K562 (cell line): ENCODE measurements around the gene DYNC1H1. TPM values are rescaled to one million over a fixed set of nuclear protein-coding genes. Genes with fewer than 3 reads are reported as not detected.
A peak's percentile ranks its signal among the peaks of the same experiment; 100 is the strongest.

Experiments used
- ATAC-seq: fragments of 200-7000 bp; cut with Tn5 transposase; 3 replicates; pipeline ENCODE4 v1.9.1; 2020; ENCODE audit warnings: moderate library complexity
- BruUV-seq: library from RNA; stranded (reverse); fragments of 400-500 nt; replicated peaks from 2 replicates; lab custom pipeline; 2021; lab: Mats Ljungman, UMichigan
- CTCF ChIA-PET: fragments of 300-600 bp; formaldehyde crosslinking; extraction: SDS; loops from one replicate; lab custom pipeline; 2021; ENCODE audit warnings: low intra/inter-chr PET ratio; lab: Yijun Ruan, JAX
- POLR2A ChIA-PET: fragments of 300-600, 350-650 bp; sonication (Branson Sonifier 250); formaldehyde crosslinking; extraction: SDS; loops from one replicate; lab custom pipeline; 2021; ENCODE audit warnings: antibody characterized with exemption, inconsistent platforms; lab: Yijun Ruan, JAX
- DNase-seq, 4 experiments: peaks; one replicate each; pipeline versions ENCODE4 v3.0.0 to v3.0.0-alpha.2; 2011 to 2018; ENCODE audit warnings: low spot score in 3 of 4, mixed read lengths in 3 of 4; ENCODE audit errors: extremely low read depth in 1 of 4
- FAIRE-seq: peaks from 2 replicates; lab custom pipeline; 2011; peaks lifted over from hg19 to GRCh38; lab: Jason Lieb, UNC
- H2AFZ ChIP-seq: 2 replicates; pipeline ENCODE4 v1.6.0; 2011; ENCODE audit warnings: low read depth, low read length, control low read depth, inconsistent platforms
- H3K27ac ChIP-seq: fragments of 200-600 bp; 3 replicates; pipeline ENCODE4 v1.8.0; 2011; ENCODE audit warnings: low read depth, mild to moderate bottlenecking, control low read depth, inconsistent platforms, low read length, moderate library complexity, mixed read lengths; ENCODE audit errors: extremely low read depth
- H3K27me3 ChIP-seq, 2 experiments: fragments of 300-600 bp in 1 of 2; 2 replicates in 1 of 2; 3 replicates in 1 of 2; pipeline versions ENCODE4 v1.6.0 to v1.8.0; 2011; ENCODE audit warnings: inconsistent platforms in 2 of 2, low read length in 2 of 2, mild to moderate bottlenecking in 1 of 2, mixed read lengths in 1 of 2, moderate library complexity in 1 of 2; ENCODE audit not compliant: control insufficient read depth in 2 of 2, insufficient read depth in 2 of 2
- H3K36me3 ChIP-seq: fragments of 300-600 bp; 3 replicates; pipeline ENCODE4 v1.8.0; 2011; ENCODE audit warnings: mild to moderate bottlenecking, low read length, inconsistent platforms; ENCODE audit not compliant: control insufficient read depth, insufficient read depth
- H3K4me1 ChIP-seq, 2 experiments: fragments of 200-600 bp in 1 of 2; replicated peaks in 1 of 2; 2 replicates in 1 of 2; 3 replicates in 1 of 2; pipeline versions ENCODE4 v1.5.1 to v1.8.0; 2011; ENCODE audit warnings: inconsistent platforms in 2 of 2, low read length in 2 of 2, mild to moderate bottlenecking in 1 of 2, mixed read lengths in 1 of 2, moderate library complexity in 1 of 2; ENCODE audit not compliant: control insufficient read depth in 2 of 2, insufficient read depth in 2 of 2
- H3K4me2 ChIP-seq: 2 replicates; pipeline ENCODE4 v1.6.1; 2011; ENCODE audit warnings: low read length, control low read depth, inconsistent platforms, mixed read lengths; ENCODE audit not compliant: insufficient read depth
- H3K4me3 ChIP-seq: fragments of 200-600 bp; sonication (generic), shearing (Covaris generic); 2 replicates; pipeline ENCODE4 v1.5.1; 2016; ENCODE audit warnings: control low read depth, inconsistent platforms
- H3K79me2 ChIP-seq: fragments of 200-600 bp; 3 replicates; pipeline ENCODE4 v1.8.0; 2011; ENCODE audit warnings: low read length, inconsistent platforms; ENCODE audit not compliant: control insufficient read depth, insufficient read depth
- H3K9ac ChIP-seq, 2 experiments: 2 replicates each; pipeline versions ENCODE4 v1.6.0 to v1.6.1; 2011; ENCODE audit warnings: low read depth in 2 of 2, low read length in 2 of 2, control low read depth in 1 of 2, inconsistent platforms in 1 of 2, mild to moderate bottlenecking in 1 of 2, mixed read lengths in 1 of 2; ENCODE audit not compliant: insufficient read depth in 1 of 2
- H3K9me1 ChIP-seq: one replicate; pipeline ENCODE4 v1.6.0; 2011; ENCODE audit warnings: inconsistent platforms, mild to moderate bottlenecking, low read length, moderate library complexity; ENCODE audit not compliant: control insufficient read depth, insufficient read depth
- H3K9me3 ChIP-seq: replicated peaks from 2 replicates; pipeline ENCODE4 v1.5.1; 2011; ENCODE audit warnings: low read depth, low read length, inconsistent platforms; ENCODE audit not compliant: control insufficient read depth, insufficient read depth
- H4K20me1 ChIP-seq: replicated peaks from 2 replicates; pipeline ENCODE4 v1.6.1; 2011; ENCODE audit warnings: low read length, inconsistent platforms, mixed read lengths; ENCODE audit not compliant: control insufficient read depth, insufficient read depth
- KDM2B ChIP-seq: fragments of 250-450 bp; sonication (Bioruptor Pico); IDR thresholded peaks from 2 replicates; pipeline ENCODE4 v1.8.0; 2021; ENCODE audit warnings: mild to moderate bottlenecking, moderate library complexity
- MTA3 ChIP-seq: fragments of 450-650 bp; formaldehyde crosslinking; IDR thresholded peaks from 2 replicates; pipeline ENCODE4 v1.6.1; 2017; ENCODE audit warnings: mild to moderate bottlenecking, borderline replicate concordance
- MYC ChIP-seq, 2 experiments: fragments of 250-450 bp in 1 of 2; sonication (Bioruptor Pico) in 1 of 2; IDR thresholded peaks; 2 replicates each; pipeline versions ENCODE4 v1.5.1 to v1.6.1; 2012 to 2021; ENCODE audit warnings: low read depth in 2 of 2, borderline replicate concordance in 1 of 2, improper control_type of control experiment in 1 of 2, low read length in 1 of 2, mild to moderate bottlenecking in 1 of 2, moderate library complexity in 1 of 2
- NCOA1 ChIP-seq: fragments of 450-650 bp; IDR thresholded peaks from 2 replicates; pipeline ENCODE4 v1.6.1; 2016; ENCODE audit warnings: low read depth
- NR4A1 ChIP-seq, 2 experiments: fragments of 250-450 bp in 1 of 2; fragments of 450-650 bp in 1 of 2; sonication (Bioruptor Pico) in 1 of 2; IDR thresholded peaks; 2 replicates each; pipeline versions ENCODE4 v1.4.0 to v1.6.1; 2016 to 2020; ENCODE audit warnings: mild to moderate bottlenecking in 2 of 2, missing compliant biosample characterization in 1 of 2, missing genetic modification characterization in 1 of 2, moderate library complexity in 1 of 2
- RCOR1 ChIP-seq, 2 experiments: IDR thresholded peaks; 2 replicates each; pipeline ENCODE4 v1.6.1; 2012; ENCODE audit warnings: low read depth in 2 of 2, low read length in 2 of 2, borderline replicate concordance in 1 of 2, improper control_type of control experiment in 1 of 2
- RFX7 ChIP-seq: fragments of 250-450 bp; sonication (Bioruptor Pico); IDR thresholded peaks from 2 replicates; pipeline ENCODE4 v1.5.1; 2021; ENCODE audit warnings: mild to moderate bottlenecking
- STAT5B ChIP-seq: fragments of 250-450 bp; sonication (Bioruptor Pico); IDR thresholded peaks from 2 replicates; pipeline ENCODE4 v1.8.0; 2021; ENCODE audit warnings: mild to moderate bottlenecking, inconsistent platforms
- TAF7 ChIP-seq: fragments of 450-650 bp; IDR thresholded peaks from 2 replicates; pipeline ENCODE4 v1.6.1; 2016; ENCODE audit warnings: missing genetic modification characterization, missing compliant biosample characterization
- TBL1XR1 ChIP-seq, 2 experiments: IDR thresholded peaks; 2 replicates each; pipeline ENCODE4 v1.6.1; 2012; ENCODE audit warnings: improper control_type of control experiment in 2 of 2, low read length in 2 of 2, mild to moderate bottlenecking in 1 of 2
- TOE1 ChIP-seq, 2 experiments: fragments of 450-650 bp in 1 of 2; sonication (generic) in 1 of 2; formaldehyde crosslinking in 1 of 2; IDR thresholded peaks; 2 replicates each; pipeline versions ENCODE4 v1.7.1 to v1.8.0; 2016 to 2022; ENCODE audit warnings: borderline replicate concordance in 2 of 2, mild to moderate bottlenecking in 2 of 2, antibody characterized with exemption in 1 of 2, inconsistent platforms in 1 of 2, low read depth in 1 of 2, missing genetic modification reagents in 1 of 2, moderate library complexity in 1 of 2
- ZNF24 ChIP-seq: fragments of 450-650 bp; IDR thresholded peaks from 2 replicates; pipeline ENCODE4 v1.6.1; 2016
- WGBS: fragments of 100-300 bp; shearing (Covaris generic); methylation state at CpG from one replicate; pipeline ENCODE4 v1.1.6; 2016; ENCODE audit warnings: low coverage, mixed read lengths; ENCODE audit not compliant: insufficient coverage; ENCODE audit errors: missing lambda C conversion rate; 5-methylcytosine and 5-hydroxymethylcytosine counted together
- in situ Hi-C: fragments of 300-500 bp; cut with MboI; formaldehyde crosslinking; loops from 4 replicates; pipeline ENCODE4 v1.15.0; 2018; ENCODE audit warnings: inconsistent platforms, mixed read lengths
- intact Hi-C: fragments of 100-400 bp; cut with micrococcal nuclease; formaldehyde crosslinking; loops from 2 replicates; pipeline ENCODE4 v1.14.2; 2022
- polyA plus RNA-seq, 8 experiments: library from polyadenylated mRNA; depleted of rRNA in 4 of 8; stranded (reverse) in 5 of 8; unstranded in 3 of 8; fragments of >200 nt; fragmentation: Nextera tagmentation in 2 of 8; fragmentation: Illumina TruSeq in 1 of 8; extraction: Ambion mirVana in 2 of 8; extraction: Trizol in 1 of 8; gene quantifications; 2 replicates each; pipeline versions ENCODE4 v1.2.1 to v1.2.3, GENCODE V29; 2011 to 2014; ENCODE audit warnings: inconsistent platforms in 1 of 8, missing spikeins in 1 of 8
- total RNA-seq, 7 experiments: library from RNA; depleted of rRNA in 6 of 7; stranded (reverse); fragments of >200 nt in 6 of 7; fragmentation: Illumina TruSeq in 2 of 7; extraction: Trizol in 2 of 7; gene quantifications; 2 replicates each; pipeline versions ENCODE4 v1.2.1 to v1.2.3, GENCODE V29; 2011 to 2021; ENCODE audit warnings: low replicate concordance in 1 of 7
- TF ChIP-seq, protein P1 (sequence below), 2 experiments: fragments of 150-350 bp in 1 of 2; IDR thresholded peaks; 2 replicates each; pipeline ENCODE4 v1.6.1; 2012 to 2016; ENCODE audit warnings: low read depth in 2 of 2, low read length in 2 of 2, mild to moderate bottlenecking in 1 of 2, moderate library complexity in 1 of 2
- TF ChIP-seq, protein P2 (sequence below), 2 experiments: fragments of 450-650 bp in 1 of 2; sonication (generic) in 1 of 2; formaldehyde crosslinking; conservative IDR thresholded peaks; 2 replicates each; pipeline versions ENCODE4 v1.4.0 to v1.8.1; 2020 to 2022; ENCODE audit warnings: mild to moderate bottlenecking in 1 of 2, missing genetic modification reagents in 1 of 2

The DYNC1H1 gene
- total and polyA plus RNA-seq, 9 of the 15 experiments (the other 6 are each of a cell fraction or from before 2014, with no cell fraction given): 31.9 to 335 (median 115) TPM

DNA sequence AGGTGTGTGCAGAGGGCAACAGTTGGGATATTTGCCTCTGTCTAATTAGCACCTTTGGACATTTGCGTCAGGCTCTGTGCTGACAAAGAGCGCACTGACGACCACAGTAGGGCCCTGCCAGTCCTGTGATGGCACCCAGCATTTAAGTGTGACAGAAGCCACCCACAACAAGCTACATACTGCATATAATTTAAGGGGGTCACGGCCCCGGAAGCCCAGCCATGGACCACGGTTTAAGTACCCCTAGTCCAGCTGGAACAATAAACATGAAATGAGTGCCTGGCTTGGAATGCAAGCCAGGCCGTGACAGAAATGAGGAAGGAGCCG lies 16.8 kb upstream of the DYNC1H1 start:
- TSS peak; percentile 93 for BruUV-seq
- Histone ChIP-seq H2AFZ (peak overlapping the region; percentile 78), H3K27ac (peak overlapping the region; percentile 99), H3K4me1 (peaks cover 5 to 18% of the 10 kb centered on the region in 2 experiments; a peak in 4 of 5 replicates), H3K9ac (peak overlapping the region; percentile 95 to 100), H3K4me2 (peak overlapping the region; percentile 97), H3K36me3 (no peaks in the 10 kb centered on the region), H4K20me1 (no peaks in the 10 kb centered on the region), H3K27me3 (no peaks in the 10 kb centered on the region), H3K4me3 (peak overlapping the region; percentile 96), H3K9me1 (no peaks in the 10 kb centered on the region), H3K79me2 (peaks cover 17% of the 10 kb centered on the region), H3K9me3 (no peaks in the 10 kb centered on the region)
- in situ Hi-C loops: no loop called here
- TF ChIP-seq, protein P1, sequence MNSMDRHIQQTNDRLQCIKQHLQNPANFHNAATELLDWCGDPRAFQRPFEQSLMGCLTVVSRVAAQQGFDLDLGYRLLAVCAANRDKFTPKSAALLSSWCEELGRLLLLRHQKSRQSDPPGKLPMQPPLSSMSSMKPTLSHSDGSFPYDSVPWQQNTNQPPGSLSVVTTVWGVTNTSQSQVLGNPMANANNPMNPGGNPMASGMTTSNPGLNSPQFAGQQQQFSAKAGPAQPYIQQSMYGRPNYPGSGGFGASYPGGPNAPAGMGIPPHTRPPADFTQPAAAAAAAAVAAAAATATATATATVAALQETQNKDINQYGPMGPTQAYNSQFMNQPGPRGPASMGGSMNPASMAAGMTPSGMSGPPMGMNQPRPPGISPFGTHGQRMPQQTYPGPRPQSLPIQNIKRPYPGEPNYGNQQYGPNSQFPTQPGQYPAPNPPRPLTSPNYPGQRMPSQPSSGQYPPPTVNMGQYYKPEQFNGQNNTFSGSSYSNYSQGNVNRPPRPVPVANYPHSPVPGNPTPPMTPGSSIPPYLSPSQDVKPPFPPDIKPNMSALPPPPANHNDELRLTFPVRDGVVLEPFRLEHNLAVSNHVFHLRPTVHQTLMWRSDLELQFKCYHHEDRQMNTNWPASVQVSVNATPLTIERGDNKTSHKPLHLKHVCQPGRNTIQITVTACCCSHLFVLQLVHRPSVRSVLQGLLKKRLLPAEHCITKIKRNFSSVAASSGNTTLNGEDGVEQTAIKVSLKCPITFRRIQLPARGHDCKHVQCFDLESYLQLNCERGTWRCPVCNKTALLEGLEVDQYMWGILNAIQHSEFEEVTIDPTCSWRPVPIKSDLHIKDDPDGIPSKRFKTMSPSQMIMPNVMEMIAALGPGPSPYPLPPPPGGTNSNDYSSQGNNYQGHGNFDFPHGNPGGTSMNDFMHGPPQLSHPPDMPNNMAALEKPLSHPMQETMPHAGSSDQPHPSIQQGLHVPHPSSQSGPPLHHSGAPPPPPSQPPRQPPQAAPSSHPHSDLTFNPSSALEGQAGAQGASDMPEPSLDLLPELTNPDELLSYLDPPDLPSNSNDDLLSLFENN (IDR thresholded peaks at IDR 0.05; ENCODE audit: low read depth in 2 of 2, low read length in 2 of 2): peak in 1 of 2 experiments; percentile 56; a peak in 1 of 4 replicates
- TF ChIP-seq TAF7 (tag) (0 out of 2 replicates have a peak, but pooled peaks have one; percentile 65), NR4A1 (CRISPR knock-in tag; IDR thresholded peaks at IDR 0.05) (no peak), NR4A1 (tag; IDR thresholded peaks at IDR 0.05) (0 out of 2 replicates have a peak, but pooled peaks have one; percentile 46), RCOR1 (IDR thresholded peaks at IDR 0.05; ENCODE audit: borderline replicate concordance in 1 of 2, low read depth in 2 of 2, low read length in 2 of 2) (0 out of 4 replicates have a peak, but pooled peaks of 1 of the 2 experiments have one; percentile 6), TOE1 (IDR thresholded peaks at IDR 0.05; ENCODE audit: borderline replicate concordance) (no peak), TOE1 (CRISPR knock-in tag; IDR thresholded peaks at IDR 0.05; ENCODE audit: borderline replicate concordance, low read depth) (no peak), KDM2B (CRISPR knock-in tag) (no peak), STAT5B (CRISPR knock-in tag) (no peak), ZNF24 (no peak), RFX7 (CRISPR knock-in tag) (no peak), MTA3 (0 out of 2 replicates have a peak, but pooled peaks have one; percentile 8), TBL1XR1 (IDR thresholded peaks at IDR 0.05; ENCODE audit: low read length in 2 of 2) (0 out of 4 replicates have a peak, but pooled peaks of 1 of the 2 experiments have one; percentile 53), MYC (IDR thresholded peaks at IDR 0.05; ENCODE audit: low read depth, low read length) (no peak), MYC (CRISPR knock-in tag; IDR thresholded peaks at IDR 0.05; ENCODE audit: borderline replicate concordance, low read depth) (peak; percentile 53; the same call in 1 of the 2 replicates), NCOA1 (no peak)
- TF ChIP-seq, protein P2, sequence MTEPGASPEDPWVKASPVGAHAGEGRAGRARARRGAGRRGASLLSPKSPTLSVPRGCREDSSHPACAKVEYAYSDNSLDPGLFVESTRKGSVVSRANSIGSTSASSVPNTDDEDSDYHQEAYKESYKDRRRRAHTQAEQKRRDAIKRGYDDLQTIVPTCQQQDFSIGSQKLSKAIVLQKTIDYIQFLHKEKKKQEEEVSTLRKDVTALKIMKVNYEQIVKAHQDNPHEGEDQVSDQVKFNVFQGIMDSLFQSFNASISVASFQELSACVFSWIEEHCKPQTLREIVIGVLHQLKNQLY (CRISPR knock-in tag; conservative IDR thresholded peaks at IDR 0.05): no peak
- intact Hi-C loops: loop anchor here (5.0 kb wide), 2 partner anchors 185 to 235 kb away; partner anchors contain the start of gene PPP2R5C
- ChIA-PET POLR2A (interaction anchor here (2.0 to 2.3 kb wide), 3 partner anchors 9 to 240 kb away, joined by 5 to 10 read pairs (median 6); no protein-coding TSS in a partner anchor), CTCF (no interaction called here)
- DNase-seq (no peak), ATAC-seq (peak; percentile 8), FAIRE-seq (no peak)
- WGBS: 6% methylated on average over 8 of the region's 8 CpGs
